Activated T-cell treated with anti-CD3 and anti-CD28 coated beads for 1 hour (primary cell): Measurements from ENCODE around the gene YY1.
"Not testable (repeated sequence)": the region's sequence is repeated elsewhere in the genome, so short reads cannot be mapped to it uniquely, and the experiment has no call there.

Source experiments
- DNase-seq: peaks from one replicate; pipeline ENCODE4 v3.0.0-alpha.2; 2020; ENCODE audit warnings: low read depth

Gene YY1

GRCh38 chr14:100243020-100243419, 4.1 kb downstream of the YY1 start:
- no peak for DNase-seq

DNA sequence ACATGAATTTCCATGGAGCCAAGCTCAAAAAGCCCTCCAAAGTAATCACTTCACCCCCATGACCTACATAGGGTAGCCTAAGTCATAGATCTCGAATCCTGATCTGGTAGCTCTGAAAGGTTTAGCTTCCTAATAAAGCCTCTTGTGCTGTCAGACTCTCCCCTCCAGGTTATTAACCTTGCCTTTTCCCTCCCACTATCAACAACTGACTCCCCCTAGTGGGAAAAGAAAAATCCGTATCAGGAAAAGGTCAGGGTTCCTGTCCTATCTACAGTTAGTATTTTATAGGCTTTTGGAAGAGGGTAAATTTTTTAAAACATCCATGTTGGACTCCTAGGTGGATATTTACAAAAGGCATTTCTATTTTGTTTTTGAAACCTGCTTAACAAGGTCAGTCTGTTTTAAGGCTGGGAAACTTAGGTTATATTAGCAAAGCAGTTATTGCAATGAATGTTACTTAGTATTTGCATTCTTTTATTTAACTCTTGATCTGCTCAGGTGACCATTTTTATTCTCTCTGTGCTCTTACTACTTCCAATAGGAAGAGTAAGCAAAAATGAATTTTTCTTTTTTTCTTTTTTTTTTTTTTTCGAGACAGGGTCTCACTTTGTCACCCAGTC, 8.0 kb downstream of the YY1 start:
- no peak for DNase-seq

GRCh38 chr14:100250732-100251465, 12.0 kb downstream of the YY1 start:
- no peak for DNase-seq

GRCh38 chr14:100252684-100253083, 13.7 kb downstream of the YY1 start:
- no peak for DNase-seq

DNA sequence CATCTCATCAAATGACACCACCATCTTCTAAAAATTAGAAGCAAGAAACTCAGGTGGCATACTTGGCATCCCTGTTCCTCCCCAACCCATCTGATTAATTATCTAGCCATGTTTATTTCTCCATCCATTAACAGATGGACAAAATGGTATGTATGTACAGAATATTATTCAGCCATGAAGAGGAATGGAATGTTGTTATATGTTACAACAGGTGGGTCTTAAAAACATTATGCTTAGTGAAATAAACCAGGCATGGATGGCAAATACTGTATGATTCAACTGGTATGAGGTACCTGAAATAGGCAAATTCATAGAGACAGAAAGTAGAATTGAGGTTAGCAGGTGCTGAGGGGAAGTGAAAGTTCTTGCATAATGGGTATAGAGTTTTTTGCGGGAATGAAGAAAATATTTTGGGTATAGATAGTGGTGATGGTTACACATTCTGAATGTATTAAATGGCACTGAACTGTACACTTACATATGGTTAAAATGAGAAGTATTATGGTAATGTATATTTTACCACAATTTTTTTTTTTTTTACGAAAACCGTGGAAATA, 17.5 kb downstream of the YY1 start:
- DNase-seq, result no peak

- no peak for DNase-seq
These were observed 22.7 kb downstream of the YY1 start for GRCh38 chr14:100261621-100262020.

- no peak for DNase-seq
These were observed 23.6 kb downstream of the YY1 start for GRCh38 chr14:100262545-100262944.

- DNase-seq, result no peak
These were observed 24.2 kb downstream of the YY1 start for GRCh38 chr14:100263141-100263540.

DNA sequence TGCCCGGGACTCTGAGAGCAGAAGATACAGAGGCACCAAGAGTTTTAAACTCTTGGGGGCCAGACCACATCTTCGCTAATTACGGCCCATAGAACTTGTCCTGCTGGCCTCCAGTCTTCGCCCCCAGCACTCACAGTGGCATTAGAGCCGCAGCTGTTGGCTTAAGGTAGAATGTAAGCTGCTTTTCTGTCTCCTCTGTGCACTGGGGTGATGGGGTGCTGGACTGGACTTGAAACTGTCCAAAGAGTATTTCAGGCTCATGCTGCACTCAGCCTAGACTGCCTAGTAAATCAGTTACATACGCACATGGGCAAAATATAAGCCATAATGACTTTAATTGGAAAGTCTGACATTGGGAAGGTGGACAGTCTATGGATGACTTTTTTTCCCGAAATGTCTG, 29.0 kb downstream of the YY1 start:
- DNase-seq, result no peak

DNA sequence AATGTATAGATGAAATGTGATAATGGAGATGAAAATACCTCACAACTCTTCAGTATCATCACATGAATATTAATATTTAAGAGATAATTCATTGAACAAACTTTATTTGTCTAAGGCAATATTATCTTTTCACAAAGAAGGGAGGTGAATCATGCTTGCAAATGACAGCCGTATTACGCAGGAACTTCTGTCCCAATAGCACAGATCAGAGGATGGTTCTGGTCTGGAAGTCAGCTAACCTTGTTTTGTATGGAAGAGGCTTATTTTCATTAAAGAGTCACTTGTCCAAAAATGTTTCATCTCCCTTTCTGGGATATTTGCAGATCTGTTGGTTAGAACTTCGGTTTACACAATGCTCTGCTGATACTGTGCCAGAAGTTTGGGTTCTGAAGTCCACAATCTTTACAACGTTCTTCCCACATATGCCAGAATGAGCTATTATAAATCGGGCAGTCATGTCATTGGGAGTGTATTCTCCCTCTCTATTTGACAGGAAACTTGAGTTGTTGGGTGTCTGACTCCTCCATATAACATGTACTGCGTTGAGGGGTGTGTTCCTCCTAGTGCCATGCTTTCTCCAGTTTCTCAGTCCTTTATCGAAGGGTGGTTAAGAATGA, 29.8 kb downstream of the YY1 start:
- DNase-seq, result no peak

GRCh38 chr14:100271247-100271939, 32.4 kb downstream of the YY1 start:
- no peak for DNase-seq

DNA sequence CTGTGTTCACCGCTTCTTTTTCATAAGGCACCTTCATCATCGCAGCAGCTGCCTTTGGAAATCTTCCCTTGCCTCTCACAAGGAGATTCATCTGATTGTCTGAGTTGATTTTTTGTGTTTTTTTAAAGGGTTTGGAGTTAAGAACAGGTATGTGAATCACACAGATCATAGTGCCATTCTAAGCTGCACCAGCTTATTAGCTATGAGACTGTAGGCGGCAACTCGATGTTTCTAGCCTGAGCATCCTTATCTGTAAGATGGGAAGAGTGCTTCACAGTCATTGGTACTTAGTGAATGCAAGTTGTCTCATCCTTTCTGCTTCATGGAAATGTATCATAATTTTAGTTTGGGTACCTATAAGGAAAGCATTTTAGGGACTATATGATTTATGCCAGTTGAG, 35.3 kb downstream of the YY1 start:
- no peak for DNase-seq

GRCh38 chr14:100275214-100275613, 36.3 kb downstream of the YY1 start:
- DNase-seq, result no peak

DNA sequence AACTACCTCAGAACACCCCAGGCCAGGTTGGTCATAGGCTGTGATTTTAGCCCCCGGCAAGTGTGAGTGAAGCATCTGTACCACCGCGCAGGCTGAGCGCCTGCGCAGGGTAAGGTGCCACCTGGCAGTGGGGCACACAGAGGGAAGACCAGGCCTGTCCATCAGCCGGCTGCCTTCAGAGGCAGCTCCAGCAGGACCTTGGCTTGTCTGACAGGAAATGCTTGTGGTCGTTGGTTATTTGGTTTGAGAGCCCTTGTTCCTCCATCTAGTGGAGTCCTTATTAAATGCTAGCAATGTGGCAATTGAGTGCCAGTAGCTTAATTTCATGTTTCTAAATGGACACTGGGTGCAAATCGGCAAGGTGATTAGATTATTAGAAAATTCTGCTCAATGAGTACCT, 39.8 kb downstream of the YY1 start:
- no peak for DNase-seq

DNA sequence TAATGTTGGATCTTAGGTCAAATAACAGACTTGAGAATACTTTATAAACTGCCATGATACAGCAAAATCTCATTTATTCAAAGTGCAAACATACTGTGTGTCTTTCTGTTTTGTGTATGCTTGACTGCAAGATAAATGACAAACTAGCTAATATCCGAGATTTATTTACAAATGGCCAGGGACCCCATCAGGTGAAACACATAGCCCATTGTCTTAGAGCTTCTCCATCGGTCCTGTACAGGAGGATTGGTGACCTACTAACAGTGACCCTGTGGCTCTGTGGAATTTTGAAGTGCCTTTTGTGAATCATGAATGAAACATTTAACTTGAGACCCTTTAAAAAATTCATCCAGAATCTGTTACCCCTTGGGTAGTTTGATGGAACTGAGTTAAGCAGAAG, 40.2 kb downstream of the YY1 start:
- no peak for DNase-seq

- DNase-seq, result no peak
These were observed 40.6 kb downstream of the YY1 start for GRCh38 chr14:100279563-100279962.

- DNase-seq, result no peak
These were observed 42.5 kb downstream of the YY1 start for GRCh38 chr14:100281286-100282082.

- DNase-seq, result no peak
These were observed 43.1 kb downstream of the YY1 start for GRCh38 chr14:100282083-100282350.

- DNase-seq, result no peak
These were observed 43.9 kb downstream of the YY1 start for GRCh38 chr14:100282766-100283419.

- not testable (repeated sequence) for DNase-seq
These were observed 44.5 kb downstream of the YY1 start for GRCh38 chr14:100283436-100283835.
